ENCODE results near the gene PTPRZ1. TPM values are rescaled to one million over a fixed set of nuclear protein-coding genes. Genes with fewer than 3 reads are reported as not detected.

Gene PTPRZ1
- total RNA-seq, 1 experiment from 2014 or later: 0.58 TPM

GRCh38 chr7:122068999-122069398 is 196.0 kb downstream of the PTPRZ1 start:
- no peaks in the 10 kb centered on the region for H3K27me3 ChIP-seq (replicated peaks; ENCODE audit: insufficient read depth, low read depth, low read length, poor library complexity)
- H3K4me3 ChIP-seq (ENCODE audit: low read depth, low read length, poor library complexity, severe bottlenecking): no peak overlapping the region
- H3K9me3 ChIP-seq (ENCODE audit: low read depth, low read length, poor library complexity, severe bottlenecking): no peaks in the 10 kb centered on the region
- intact Hi-C loops (cut with micrococcal nuclease; ENCODE audit: unreplicated experiment): no loop called here
- CTCF ChIA-PET: no interaction called here
- no peaks in the 10 kb centered on the region for H3K36me3 ChIP-seq (ENCODE audit: insufficient read depth, low read length, poor library complexity, severe bottlenecking)
- H3K27ac ChIP-seq (ENCODE audit: low read depth, low read length, poor library complexity, severe bottlenecking): no peak overlapping the region
- BruUV-seq (replicated peaks): no TSS peak
- POLR2A ChIA-PET (ENCODE audit: low non-redundant PET): no interaction called here
- no peak for DNase-seq (ENCODE audit: low spot score)
- no peak for TF ChIP-seq EZH2 (IDR thresholded peaks at IDR 0.05; ENCODE audit: borderline replicate concordance, low read depth, low read length, poor library complexity, severe bottlenecking)
- no peak for TF ChIP-seq CTCF (conservative IDR thresholded peaks at IDR 0.05; ENCODE audit: low read depth, low read length)
- H3K4me1 ChIP-seq (ENCODE audit: insufficient read depth, low read length, poor library complexity, severe bottlenecking): no peaks in the 10 kb centered on the region

- POLR2A ChIA-PET (ENCODE audit: low non-redundant PET): no interaction called here
- no TSS peak for BruUV-seq (replicated peaks)
- DNase-seq (ENCODE audit: low spot score): no peak
- intact Hi-C loops (cut with micrococcal nuclease; ENCODE audit: unreplicated experiment): no loop called here
- H3K4me1 ChIP-seq (ENCODE audit: insufficient read depth, low read length, poor library complexity, severe bottlenecking): no peaks in the 10 kb centered on the region
- H3K9me3 ChIP-seq (ENCODE audit: low read depth, low read length, poor library complexity, severe bottlenecking): no peaks in the 10 kb centered on the region
- no peak overlapping the region for H3K27ac ChIP-seq (ENCODE audit: low read depth, low read length, poor library complexity, severe bottlenecking)
- H3K36me3 ChIP-seq (ENCODE audit: insufficient read depth, low read length, poor library complexity, severe bottlenecking): no peaks in the 10 kb centered on the region
- TF ChIP-seq CTCF (conservative IDR thresholded peaks at IDR 0.05; ENCODE audit: low read depth, low read length): no peak
- no peak for TF ChIP-seq EZH2 (IDR thresholded peaks at IDR 0.05; ENCODE audit: borderline replicate concordance, low read depth, low read length, poor library complexity, severe bottlenecking)
- no peak overlapping the region for H3K4me3 ChIP-seq (ENCODE audit: low read depth, low read length, poor library complexity, severe bottlenecking)
- CTCF ChIA-PET: interaction anchor here (0.7 kb wide), 1 partner anchor 51 kb away, joined by 3 read pairs; no protein-coding TSS in a partner anchor
- H3K27me3 ChIP-seq (replicated peaks; ENCODE audit: insufficient read depth, low read depth, low read length, poor library complexity): no peaks in the 10 kb centered on the region
These were observed 197.1 kb downstream of the PTPRZ1 start for GRCh38 chr7:122070062-122070461.

GRCh38 chr7:122070834-122071233 is 197.9 kb downstream of the PTPRZ1 start:
- POLR2A ChIA-PET (ENCODE audit: low non-redundant PET): no interaction called here
- DNase-seq (ENCODE audit: low spot score): no peak
- CTCF ChIA-PET: interaction anchor here (0.7 kb wide), 1 partner anchor 50 kb away, joined by 3 read pairs; no protein-coding TSS in a partner anchor
- no TSS peak for BruUV-seq (replicated peaks)
- Histone ChIP-seq H3K9me3 (ENCODE audit: low read depth, low read length, poor library complexity, severe bottlenecking) (no peaks in the 10 kb centered on the region), H3K4me3 (ENCODE audit: low read depth, low read length, poor library complexity, severe bottlenecking) (no peak overlapping the region), H3K4me1 (ENCODE audit: insufficient read depth, low read length, poor library complexity, severe bottlenecking) (no peaks in the 10 kb centered on the region), H3K27ac (ENCODE audit: low read depth, low read length, poor library complexity, severe bottlenecking) (no peak overlapping the region), H3K27me3 (replicated peaks; ENCODE audit: insufficient read depth, low read depth, low read length, poor library complexity) (no peaks in the 10 kb centered on the region), H3K36me3 (ENCODE audit: insufficient read depth, low read length, poor library complexity, severe bottlenecking) (no peaks in the 10 kb centered on the region)
- TF ChIP-seq CTCF (conservative IDR thresholded peaks at IDR 0.05; ENCODE audit: low read depth, low read length) (no peak), EZH2 (IDR thresholded peaks at IDR 0.05; ENCODE audit: borderline replicate concordance, low read depth, low read length, poor library complexity, severe bottlenecking) (no peak)
- intact Hi-C loops (cut with micrococcal nuclease; ENCODE audit: unreplicated experiment): no loop called here

All from A673 (cell line).